ENCODE results near the gene SPTBN2.

SPTBN2 gene

GRCh38 chr11:66701432-66702240 is 27.4 kb downstream of the SPTBN2 start:
- FAIRE-seq = no peak

DNA sequence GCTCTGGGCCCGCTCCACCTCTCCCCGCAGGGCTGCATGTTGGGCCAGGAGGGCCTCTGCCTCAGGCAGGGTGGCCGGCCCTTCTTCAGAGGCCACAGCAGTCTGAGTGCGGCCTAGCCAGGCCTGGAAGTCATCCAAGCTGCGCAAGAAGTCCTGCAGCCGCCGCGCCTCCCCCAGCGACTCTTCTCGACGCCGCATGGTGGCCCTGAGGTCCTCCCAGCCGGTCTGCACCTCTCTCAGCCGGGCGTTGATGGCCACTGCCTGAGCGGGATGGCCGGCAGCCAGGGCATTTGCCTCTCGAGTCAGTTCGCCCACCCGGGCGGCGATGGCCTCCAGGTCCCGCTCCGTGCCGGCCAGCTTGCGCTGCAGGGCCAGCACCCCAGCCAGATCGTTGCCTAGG is 28.3 kb downstream of the SPTBN2 start:
- FAIRE-seq = no peak

DNA sequence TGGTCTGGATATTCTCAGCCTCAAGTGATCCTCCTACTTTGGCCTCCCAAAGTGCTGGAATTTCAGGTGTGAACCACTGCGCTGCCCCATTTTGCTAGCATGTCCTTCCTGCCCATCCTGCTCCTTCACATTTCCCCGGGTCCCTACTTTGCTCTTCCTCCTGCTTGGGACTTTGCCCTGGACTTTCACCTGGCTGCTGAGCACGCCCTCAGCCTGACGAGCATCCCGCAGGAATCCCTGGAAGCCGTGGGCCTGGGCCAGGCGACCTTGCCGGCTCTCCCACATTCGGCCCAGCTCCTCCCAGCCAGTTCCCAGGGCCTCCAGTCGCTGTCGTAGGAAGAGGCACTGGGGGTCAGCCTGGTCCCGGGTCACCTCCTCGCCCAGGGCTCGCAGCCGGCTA is 28.7 kb downstream of the SPTBN2 start:
- FAIRE-seq = no peak

GRCh38 chr11:66698491-66698890 is 30.5 kb downstream of the SPTBN2 start:
- FAIRE-seq = no peak

DNA sequence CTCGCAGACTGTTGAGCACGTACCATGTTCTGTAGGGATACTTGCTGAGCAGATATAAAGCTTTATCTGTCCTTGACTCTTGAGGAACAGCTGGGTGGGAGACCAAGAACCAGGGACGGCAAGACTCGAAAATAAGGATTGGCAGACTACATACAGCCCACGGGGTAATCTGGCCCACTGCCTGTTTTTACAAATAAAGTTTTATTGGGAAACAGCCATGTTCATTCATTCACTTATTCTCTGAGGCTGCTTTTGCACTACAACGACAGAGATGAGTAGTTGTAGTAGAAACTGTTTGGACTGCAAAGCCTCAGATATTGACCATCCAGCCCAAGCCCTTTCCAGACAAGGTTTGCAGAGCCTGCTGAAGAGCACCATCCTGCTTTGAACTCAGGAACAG is 31.0 kb downstream of the SPTBN2 start:
- no peak for FAIRE-seq

GRCh38 chr11:66696146-66696545 is 32.9 kb downstream of the SPTBN2 start:
- FAIRE-seq = no peak

GRCh38 chr11:66694732-66695207 is 34.2 kb downstream of the SPTBN2 start:
- peak; percentile 55 for FAIRE-seq

DNA sequence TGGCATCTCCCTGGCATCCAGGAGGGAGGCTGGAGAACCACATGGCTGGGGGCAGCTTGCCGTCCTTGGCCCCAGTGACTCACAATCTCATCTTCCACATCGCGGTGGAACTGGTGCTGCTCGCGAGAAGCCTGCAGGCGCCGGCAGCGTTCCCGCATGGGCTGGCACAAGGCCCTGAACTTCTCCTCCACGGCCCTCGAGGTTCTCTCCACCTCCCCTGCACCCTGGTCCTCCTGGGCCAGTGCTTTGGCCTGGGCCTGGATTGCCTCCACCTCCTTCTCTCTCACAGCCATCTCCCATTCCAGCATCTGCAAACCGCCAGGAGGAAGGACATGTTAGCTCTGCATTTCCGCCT is 35.0 kb downstream of the SPTBN2 start:
- FAIRE-seq = no peak

- no peak for FAIRE-seq
Measured at GRCh38 chr11:66693356-66694055, 35.5 kb downstream of the SPTBN2 start.

DNA sequence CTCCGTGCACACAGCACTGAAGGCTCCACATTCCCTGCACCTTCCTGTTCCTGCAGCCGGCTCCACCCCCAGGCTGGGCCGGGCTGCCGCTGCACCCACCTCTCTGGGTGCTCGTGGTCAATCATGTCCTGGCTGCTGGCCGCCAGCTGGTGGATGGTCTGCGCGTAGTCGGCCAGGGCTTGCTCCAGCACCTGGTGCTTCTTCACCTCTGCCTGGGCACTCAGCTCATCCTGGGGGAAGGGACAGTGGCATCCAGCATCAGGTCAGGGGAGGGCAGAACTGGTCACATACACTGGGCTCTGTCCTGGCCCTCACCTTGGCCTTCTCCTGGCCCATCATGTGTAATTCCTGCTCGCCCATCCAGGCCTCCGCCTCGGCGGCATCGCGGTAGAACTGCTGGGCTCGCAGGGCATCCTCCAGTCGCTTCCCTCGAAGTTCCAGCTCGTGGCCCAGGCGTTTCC is 36.1 kb downstream of the SPTBN2 start:
- no peak for FAIRE-seq

DNA sequence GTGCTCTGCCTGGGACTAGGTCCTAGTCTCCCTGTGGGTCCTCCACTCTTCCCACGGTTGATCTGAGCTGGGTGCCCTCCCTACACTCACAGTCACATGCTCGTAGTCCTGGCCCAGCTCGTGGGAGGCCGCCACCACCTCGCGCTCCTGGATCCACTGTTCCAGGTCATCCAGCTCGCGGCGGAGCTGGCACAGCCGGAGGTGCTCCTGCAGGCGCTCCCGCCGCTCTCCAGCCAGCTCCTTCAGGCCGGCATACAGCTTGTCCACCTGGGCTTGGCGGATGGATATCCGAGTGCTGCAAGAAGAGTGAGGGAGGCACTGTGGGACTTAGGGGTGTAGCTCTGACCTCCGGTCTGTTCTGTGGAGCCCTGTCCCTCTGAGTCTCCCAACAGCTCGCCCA is 36.6 kb downstream of the SPTBN2 start:
- FAIRE-seq = no peak

DNA sequence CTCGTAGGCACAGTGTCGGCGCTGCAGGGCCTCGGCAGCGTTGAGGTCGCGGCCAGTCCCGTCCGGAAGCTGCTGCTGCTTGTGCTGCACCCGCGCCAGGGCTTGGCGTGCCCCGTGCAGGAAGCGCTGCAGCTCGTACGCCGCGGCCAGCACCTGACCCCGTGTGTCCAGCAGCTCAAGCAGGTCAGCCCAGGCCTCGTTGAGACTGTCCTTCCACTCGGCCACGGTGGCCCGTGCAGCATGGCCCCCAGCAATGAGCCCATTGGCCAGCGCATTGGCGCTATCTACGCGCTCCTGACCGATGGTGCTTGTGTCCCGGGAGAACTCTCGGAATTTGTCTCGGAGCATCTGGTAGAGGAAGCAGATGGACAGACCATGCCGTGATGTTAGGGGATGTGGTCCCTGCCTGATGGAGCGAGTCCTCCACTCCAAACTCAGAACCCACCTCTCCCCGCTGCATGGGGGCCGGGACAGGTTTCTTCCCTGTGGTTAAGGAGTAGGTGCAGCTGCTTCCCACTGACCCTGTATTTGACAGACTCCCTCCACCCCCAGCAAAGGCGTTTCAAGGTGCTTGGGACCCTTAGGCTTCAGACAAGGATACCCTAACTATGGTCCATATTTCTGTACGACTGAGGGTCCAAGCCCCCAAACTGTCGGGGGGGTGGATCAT is 37.6 kb downstream of the SPTBN2 start:
- no peak for FAIRE-seq

- no peak for FAIRE-seq
Measured at GRCh38 chr11:66689661-66690590, 39.1 kb downstream of the SPTBN2 start.

DNA sequence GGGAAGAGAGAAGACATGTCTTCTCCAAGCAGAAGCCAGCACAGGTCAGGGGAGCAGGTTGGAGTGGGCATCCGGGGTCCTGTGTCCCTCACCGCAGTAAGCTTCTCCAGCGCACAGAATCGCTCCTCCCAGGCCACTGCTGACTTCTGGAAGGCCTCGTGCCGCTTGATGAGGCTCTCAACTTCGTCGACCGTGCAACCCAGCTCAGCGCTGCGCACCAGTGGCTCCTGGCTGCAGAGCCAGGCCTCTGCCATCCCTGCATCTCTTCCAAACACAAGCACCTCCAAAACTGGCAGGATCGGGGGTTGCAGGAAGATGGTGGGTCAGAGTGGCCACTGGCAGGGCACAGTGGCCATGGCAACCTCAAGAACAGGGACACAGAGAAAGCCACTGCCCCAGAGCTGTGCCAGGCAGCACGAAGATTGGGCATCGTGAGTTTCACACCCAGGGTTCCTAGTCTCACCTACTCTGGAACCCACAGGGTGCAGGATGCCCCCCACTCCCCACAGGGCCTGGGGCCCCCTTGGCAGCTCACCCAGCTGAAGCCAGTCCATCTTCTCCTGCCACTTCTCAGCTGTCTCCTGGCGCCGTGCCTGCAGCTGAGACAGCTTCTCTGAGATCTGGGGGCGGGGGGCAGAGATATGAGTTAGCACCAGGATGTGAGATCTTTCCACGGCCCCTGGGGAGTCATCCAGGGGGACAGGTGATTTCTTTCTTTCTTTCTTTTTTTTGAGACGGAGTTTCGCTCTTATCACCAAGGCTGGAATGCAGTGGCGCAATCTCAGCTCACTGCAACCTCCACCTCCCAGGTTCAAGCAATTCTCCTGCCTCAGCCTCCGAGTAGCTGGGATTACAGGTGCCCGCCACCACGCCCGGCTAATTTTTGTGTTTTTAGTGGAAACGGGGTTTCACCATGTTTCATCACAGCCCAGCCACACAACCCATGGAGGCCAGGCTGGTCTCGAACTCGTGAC is 40.2 kb downstream of the SPTBN2 start:
- FAIRE-seq = no peak

GRCh38 chr11:66687831-66688281 is 41.2 kb downstream of the SPTBN2 start:
- FAIRE-seq = no peak

GRCh38 chr11:66686801-66687750 is 41.9 kb downstream of the SPTBN2 start:
- no peak for FAIRE-seq

DNA sequence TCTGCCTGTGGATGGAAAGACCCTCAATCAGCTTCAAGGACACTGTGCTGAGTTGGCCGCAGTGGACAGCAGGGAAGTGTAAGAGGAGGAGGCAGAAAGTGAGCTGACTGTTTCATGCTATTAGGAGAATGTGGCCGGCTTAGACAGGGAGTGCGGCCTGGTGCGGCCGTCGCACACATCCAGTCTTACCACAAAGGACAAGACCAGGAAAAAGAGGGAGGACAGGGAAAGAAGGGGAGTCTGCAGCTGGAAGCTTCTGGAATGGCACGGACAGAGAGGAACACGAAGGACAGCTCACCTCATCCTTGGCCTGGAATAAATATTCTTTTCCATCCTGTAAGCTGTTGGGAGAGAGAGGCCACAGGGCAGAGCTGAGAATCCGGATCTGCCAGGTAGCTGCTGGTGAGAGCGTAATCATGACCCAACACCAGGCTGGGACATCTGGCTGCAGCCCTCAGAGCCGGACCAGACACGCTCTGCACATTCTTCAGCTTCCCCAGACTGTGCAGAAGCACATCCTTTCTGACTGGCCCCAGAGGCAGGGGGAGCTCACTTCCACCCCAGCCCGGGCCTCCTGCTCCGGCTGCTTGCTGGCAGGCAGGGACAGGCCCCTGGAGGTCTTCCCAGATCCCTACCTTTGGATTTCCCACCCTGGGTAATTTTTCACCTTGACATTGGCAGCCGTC is 42.8 kb downstream of the SPTBN2 start:
- no peak for FAIRE-seq

DNA sequence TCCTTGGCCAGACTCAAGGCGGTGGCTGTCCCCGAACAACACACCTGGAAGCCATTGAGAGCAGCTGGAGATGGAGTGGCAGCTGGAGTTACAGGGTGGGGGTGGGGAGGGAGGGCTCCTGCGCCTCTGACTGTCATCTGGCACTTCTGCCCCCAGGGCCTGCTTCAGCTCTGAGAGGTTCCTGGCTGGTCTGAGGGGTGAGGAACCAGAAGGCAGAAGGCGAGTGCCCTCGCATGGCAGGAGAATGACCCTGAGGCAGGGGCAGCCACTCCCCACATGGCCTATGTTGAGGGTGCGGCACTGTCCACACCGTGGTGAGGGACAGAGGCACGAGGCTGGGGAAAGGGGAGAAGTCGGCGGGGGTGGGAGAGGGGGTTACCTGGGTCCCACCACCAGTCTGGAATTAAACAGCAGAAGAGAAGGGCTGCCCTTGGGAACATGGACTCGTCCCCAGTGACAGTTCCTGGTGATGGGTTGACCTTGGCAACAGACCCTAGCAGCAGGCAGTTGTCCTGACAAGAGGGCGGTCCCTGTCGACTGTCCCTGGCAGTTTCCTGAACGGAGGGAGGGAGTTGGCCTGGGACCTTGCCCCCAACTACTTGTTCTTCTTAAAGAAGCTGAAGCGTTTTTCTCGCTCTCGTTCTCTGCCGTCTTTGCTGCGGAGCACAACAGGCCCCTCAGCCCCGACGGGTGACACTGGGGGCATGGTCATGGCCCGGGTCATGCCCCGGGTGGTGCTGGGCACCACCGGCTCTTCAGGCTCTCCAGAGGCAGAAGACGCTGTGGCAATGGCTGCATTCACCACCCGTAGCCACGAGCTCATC is 43.5 kb downstream of the SPTBN2 start:
- FAIRE-seq = no peak

Measured in endometrium (tissue), 2 donors.